ENCODE data around the gene ITPK1. TPM values are rescaled to one million over a fixed set of nuclear protein-coding genes. Genes with fewer than 3 reads are reported as not detected.
"Not testable (repeated sequence)": the region's sequence is repeated elsewhere in the genome, so short reads cannot be mapped to it uniquely, and the experiment has no call there.

The ITPK1 gene
- total RNA-seq, 2 donors from 2014 or later, result 53.4 to 61.8 TPM

GRCh38 chr14:93064411-93065271, 51.1 kb downstream of the ITPK1 start:
- H3K9me3 Mint-ChIP-seq, result no peaks in the 10 kb centered on the region
- peaks cover 61% of the 10 kb centered on the region for H3K4me1 Mint-ChIP-seq (ENCODE audit: low read depth)
- H3K27me3 Mint-ChIP-seq (ENCODE audit: low read depth), result no peaks in the 10 kb centered on the region
- no peak for DNase-seq
- H3K27ac Mint-ChIP-seq, result peak overlapping the region; percentile 85
- ATAC-seq (replicated peaks in 1 of 2), result no peak
- H3K36me3 Mint-ChIP-seq (ENCODE audit: insufficient read depth in 2 of 2), result no peaks in the 10 kb centered on the region
- H3K4me3 Mint-ChIP-seq, result peak overlapping the region; percentile 42 to 65

GRCh38 chr14:93063393-93063792, 52.3 kb downstream of the ITPK1 start:
- peaks cover 61% of the 10 kb centered on the region for H3K4me1 Mint-ChIP-seq (ENCODE audit: low read depth)

GRCh38 chr14:93062890-93063289, 52.8 kb downstream of the ITPK1 start:
- Mint-ChIP-seq H3K27ac (no peak overlapping the region), H3K4me1 (ENCODE audit: low read depth) (peaks cover 61% of the 10 kb centered on the region), H3K9me3 (no peaks in the 10 kb centered on the region), H3K27me3 (ENCODE audit: low read depth) (no peaks in the 10 kb centered on the region), H3K4me3 (no peak overlapping the region), H3K36me3 (ENCODE audit: insufficient read depth in 2 of 2) (no peaks in the 10 kb centered on the region)
- no peak for DNase-seq
- ATAC-seq (replicated peaks in 1 of 2), result no peak

More at GRCh38 chr14:93063393-93063792, 52.3 kb downstream of the ITPK1 start:
- Mint-ChIP-seq H3K27me3 (ENCODE audit: low read depth) (no peaks in the 10 kb centered on the region), H3K9me3 (no peaks in the 10 kb centered on the region), H3K36me3 (ENCODE audit: insufficient read depth in 2 of 2) (no peaks in the 10 kb centered on the region), H3K4me3 (no peak overlapping the region), H3K27ac (no peak overlapping the region)
- DNase-seq (no peak), ATAC-seq (replicated peaks in 1 of 2) (no peak)

- H3K27ac Mint-ChIP-seq; H3K36me3 Mint-ChIP-seq (ENCODE audit: insufficient read depth in 2 of 2): not testable (repeated sequence)
Measured at GRCh38 chr14:93062013-93062412, 53.7 kb downstream of the ITPK1 start.

GRCh38 chr14:93061380-93062012, 54.2 kb downstream of the ITPK1 start:
- Mint-ChIP-seq H3K36me3 (ENCODE audit: insufficient read depth in 2 of 2) (no peaks in the 10 kb centered on the region), H3K27ac (peak overlapping the region; percentile 73), H3K4me3 (peak overlapping the region; percentile 36 to 67), H3K27me3 (ENCODE audit: low read depth) (no peaks in the 10 kb centered on the region), H3K4me1 (ENCODE audit: low read depth) (peaks cover 51% of the 10 kb centered on the region), H3K9me3 (no peaks in the 10 kb centered on the region)
- no peak for ATAC-seq (replicated peaks in 1 of 2)
- DNase-seq, result no peak

More at GRCh38 chr14:93062013-93062412, 53.7 kb downstream of the ITPK1 start:
- not testable (repeated sequence) for H3K9me3 Mint-ChIP-seq; H3K27me3 Mint-ChIP-seq (ENCODE audit: low read depth); DNase-seq; H3K4me3 Mint-ChIP-seq; ATAC-seq (replicated peaks in 1 of 2)
- peaks cover 56% of the 10 kb centered on the region for H3K4me1 Mint-ChIP-seq (ENCODE audit: low read depth)

GRCh38 chr14:93060841-93061240, 54.9 kb downstream of the ITPK1 start:
- no peaks in the 10 kb centered on the region for H3K9me3 Mint-ChIP-seq
- H3K4me1 Mint-ChIP-seq (ENCODE audit: low read depth), result peaks cover 44% of the 10 kb centered on the region
- H3K27ac Mint-ChIP-seq, result peak overlapping the region; percentile 30

GRCh38 chr14:93059917-93060545, 55.7 kb downstream of the ITPK1 start:
- Mint-ChIP-seq H3K27me3 (ENCODE audit: low read depth) (no peaks in the 10 kb centered on the region), H3K4me3 (peak overlapping the region; percentile 22 to 66), H3K36me3 (ENCODE audit: insufficient read depth in 2 of 2) (no peaks in the 10 kb centered on the region), H3K9me3 (no peaks in the 10 kb centered on the region), H3K27ac (no peak overlapping the region), H3K4me1 (ENCODE audit: low read depth) (peaks cover 36% of the 10 kb centered on the region)
- ATAC-seq (replicated peaks in 1 of 2), result peak; percentile 48 to 50
- peak; percentile 10 to 26 for DNase-seq

More at GRCh38 chr14:93060841-93061240, 54.9 kb downstream of the ITPK1 start:
- DNase-seq, result no peak
- Mint-ChIP-seq H3K27me3 (ENCODE audit: low read depth) (no peaks in the 10 kb centered on the region), H3K4me3 (no peak overlapping the region), H3K36me3 (ENCODE audit: insufficient read depth in 2 of 2) (no peaks in the 10 kb centered on the region)
- ATAC-seq (replicated peaks in 1 of 2), result no peak

GRCh38 chr14:93059260-93059659, 56.5 kb downstream of the ITPK1 start:
- Mint-ChIP-seq H3K27me3 (ENCODE audit: low read depth) (no peaks in the 10 kb centered on the region), H3K27ac (no peak overlapping the region), H3K4me1 (ENCODE audit: low read depth) (peaks cover 28% of the 10 kb centered on the region), H3K36me3 (ENCODE audit: insufficient read depth in 2 of 2) (no peaks in the 10 kb centered on the region), H3K9me3 (no peaks in the 10 kb centered on the region), H3K4me3 (no peak overlapping the region)
- DNase-seq (no peak), ATAC-seq (replicated peaks in 1 of 2) (no peak)

- Mint-ChIP-seq H3K4me3 (peak overlapping the region in 1 of 2 donors; percentile 41), H3K9me3 (no peaks in the 10 kb centered on the region), H3K36me3 (ENCODE audit: insufficient read depth in 2 of 2) (no peaks in the 10 kb centered on the region), H3K4me1 (ENCODE audit: low read depth) (peaks cover 36% of the 10 kb centered on the region), H3K27me3 (ENCODE audit: low read depth) (no peaks in the 10 kb centered on the region), H3K27ac (peak overlapping the region; percentile 24)
- no peak for DNase-seq
- no peak for ATAC-seq (replicated peaks in 1 of 2)
Measured at GRCh38 chr14:93057586-93058280, 58.0 kb downstream of the ITPK1 start.

GRCh38 chr14:93056840-93057585, 58.7 kb downstream of the ITPK1 start:
- H3K27me3 Mint-ChIP-seq (ENCODE audit: low read depth), result no peaks in the 10 kb centered on the region
- no peak overlapping the region for H3K4me3 Mint-ChIP-seq
- DNase-seq, result no peak
- H3K36me3 Mint-ChIP-seq (ENCODE audit: insufficient read depth in 2 of 2), result no peaks in the 10 kb centered on the region
- no peaks in the 10 kb centered on the region for H3K9me3 Mint-ChIP-seq
- ATAC-seq (replicated peaks in 1 of 2), result no peak
- H3K27ac Mint-ChIP-seq, result peak overlapping the region; percentile 24
- H3K4me1 Mint-ChIP-seq (ENCODE audit: low read depth), result peaks cover 36% of the 10 kb centered on the region

GRCh38 chr14:93056166-93056839, 59.4 kb downstream of the ITPK1 start:
- Mint-ChIP-seq H3K9me3 (no peaks in the 10 kb centered on the region), H3K4me1 (ENCODE audit: low read depth) (peaks cover 29% of the 10 kb centered on the region), H3K4me3 (no peak overlapping the region), H3K36me3 (ENCODE audit: insufficient read depth in 2 of 2) (no peaks in the 10 kb centered on the region), H3K27me3 (ENCODE audit: low read depth) (no peaks in the 10 kb centered on the region), H3K27ac (no peak overlapping the region)
- ATAC-seq (replicated peaks in 1 of 2) (no peak), DNase-seq (no peak)

GRCh38 chr14:93055651-93056115, 60.0 kb downstream of the ITPK1 start:
- DNase-seq (no peak), ATAC-seq (replicated peaks in 1 of 2) (no peak)
- Mint-ChIP-seq H3K27ac (no peak overlapping the region), H3K4me3 (no peak overlapping the region), H3K9me3 (no peaks in the 10 kb centered on the region), H3K36me3 (ENCODE audit: insufficient read depth in 2 of 2) (no peaks in the 10 kb centered on the region), H3K4me1 (ENCODE audit: low read depth) (peaks cover 22% of the 10 kb centered on the region), H3K27me3 (ENCODE audit: low read depth) (no peaks in the 10 kb centered on the region)

Measured in activated T-cell treated with anti-CD3 and anti-CD28 coated beads, Interleukin-2, amount 50 U/mL, for 72 hours (primary cell).